ENCODE results near the gene VSX1.

The VSX1 gene

GRCh38 chr20:25035921-25036320, 46.0 kb downstream of the VSX1 start:
- H3K27ac Mint-ChIP-seq = peak overlapping the region; percentile 67 to 83 (median 72)
- no peaks in the 10 kb centered on the region for H3K9me3 Mint-ChIP-seq
- TF ChIP-seq CTCF (IDR thresholded peaks at IDR 0.05; ENCODE audit: unreplicated experiment in 3 of 3) = no peak
- peaks cover 70% of the 10 kb centered on the region for H3K4me1 Mint-ChIP-seq
- no peaks in the 10 kb centered on the region for H3K27me3 Mint-ChIP-seq (ENCODE audit: low read depth)
- peak overlapping the region in 1 of 3 experiments; percentile 14 for H3K4me3 Mint-ChIP-seq
- H3K36me3 Mint-ChIP-seq (ENCODE audit: low read depth) = no peaks in the 10 kb centered on the region

- Mint-ChIP-seq H3K36me3 (ENCODE audit: low read depth) (peaks cover 4% of the 10 kb centered on the region), H3K4me3 (no peak overlapping the region), H3K27ac (peak overlapping the region in 2 of 3 experiments; percentile 73 to 91), H3K4me1 (peaks cover 59% of the 10 kb centered on the region), H3K9me3 (no peaks in the 10 kb centered on the region), H3K27me3 (ENCODE audit: low read depth) (no peaks in the 10 kb centered on the region)
- no peak for TF ChIP-seq CTCF (IDR thresholded peaks at IDR 0.05; ENCODE audit: unreplicated experiment in 3 of 3)
Observed at GRCh38 chr20:25033924-25034300, 48.0 kb downstream of the VSX1 start.

GRCh38 chr20:25033265-25033923, 48.5 kb downstream of the VSX1 start:
- H3K27ac Mint-ChIP-seq = peak overlapping the region; percentile 73 to 91 (median 83)

GRCh38 chr20:25032478-25033264, 49.3 kb downstream of the VSX1 start:
- no peak for TF ChIP-seq CTCF (IDR thresholded peaks at IDR 0.05; ENCODE audit: unreplicated experiment in 3 of 3)
- H3K27ac Mint-ChIP-seq = peak overlapping the region; percentile 73 to 91 (median 83)
- no peaks in the 10 kb centered on the region for H3K27me3 Mint-ChIP-seq (ENCODE audit: low read depth)
- peaks cover 4% of the 10 kb centered on the region for H3K36me3 Mint-ChIP-seq (ENCODE audit: low read depth)
- H3K9me3 Mint-ChIP-seq = no peaks in the 10 kb centered on the region
- H3K4me1 Mint-ChIP-seq = peaks cover 53% of the 10 kb centered on the region
- peak overlapping the region in 2 of 3 experiments; percentile 22 to 31 for H3K4me3 Mint-ChIP-seq

More at GRCh38 chr20:25033265-25033923, 48.5 kb downstream of the VSX1 start:
- Mint-ChIP-seq H3K36me3 (ENCODE audit: low read depth) (peaks cover 4% of the 10 kb centered on the region), H3K4me3 (peak overlapping the region in 1 of 3 experiments; percentile 31), H3K27me3 (ENCODE audit: low read depth) (no peaks in the 10 kb centered on the region), H3K4me1 (peaks cover 59% of the 10 kb centered on the region), H3K9me3 (no peaks in the 10 kb centered on the region)
- no peak for TF ChIP-seq CTCF (IDR thresholded peaks at IDR 0.05; ENCODE audit: unreplicated experiment in 3 of 3)

- Mint-ChIP-seq H3K36me3 (ENCODE audit: low read depth) (peaks cover 4% of the 10 kb centered on the region), H3K27ac (peak overlapping the region in 1 of 3 experiments; percentile 73), H3K4me1 (peaks cover 48% of the 10 kb centered on the region), H3K4me3 (no peak overlapping the region), H3K27me3 (ENCODE audit: low read depth) (no peaks in the 10 kb centered on the region), H3K9me3 (no peaks in the 10 kb centered on the region)
- TF ChIP-seq CTCF (IDR thresholded peaks at IDR 0.05; ENCODE audit: unreplicated experiment in 3 of 3) = no peak
Observed at GRCh38 chr20:25032065-25032477, 49.9 kb downstream of the VSX1 start.

Measured in nephron (organoid).